Measurements from ENCODE around the gene KCTD16.

KCTD16 gene

DNA sequence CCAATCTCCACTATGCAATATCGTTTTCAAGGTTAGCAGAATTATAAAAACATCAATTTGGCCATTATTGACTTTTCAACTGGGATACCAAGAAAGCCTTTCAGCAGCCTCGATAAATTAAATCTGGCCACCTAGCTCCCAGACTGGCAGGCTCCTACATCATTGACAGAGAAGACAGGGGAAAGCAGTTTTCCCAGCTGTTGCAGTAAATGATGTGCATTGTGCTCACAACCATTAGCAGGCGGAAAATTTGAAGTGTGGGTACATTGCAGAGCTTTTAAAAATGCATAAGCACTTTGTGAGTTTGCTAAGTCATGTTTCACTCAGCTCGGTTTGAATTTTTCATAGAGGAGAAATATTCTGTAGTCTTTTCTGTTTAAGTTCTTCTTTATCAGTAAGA is 297.9 kb downstream of the KCTD16 start:
- DNase-seq: no peak

- DNase-seq: no peak
Observed at GRCh38 chr5:144469106-144469505, 298.4 kb downstream of the KCTD16 start.

- DNase-seq: no peak
Observed at GRCh38 chr5:144472221-144472620, 301.5 kb downstream of the KCTD16 start.

GRCh38 chr5:144473650-144474049 is 303.0 kb downstream of the KCTD16 start:
- DNase-seq: no peak

GRCh38 chr5:144478565-144478964 is 307.9 kb downstream of the KCTD16 start:
- no peak for DNase-seq

DNA sequence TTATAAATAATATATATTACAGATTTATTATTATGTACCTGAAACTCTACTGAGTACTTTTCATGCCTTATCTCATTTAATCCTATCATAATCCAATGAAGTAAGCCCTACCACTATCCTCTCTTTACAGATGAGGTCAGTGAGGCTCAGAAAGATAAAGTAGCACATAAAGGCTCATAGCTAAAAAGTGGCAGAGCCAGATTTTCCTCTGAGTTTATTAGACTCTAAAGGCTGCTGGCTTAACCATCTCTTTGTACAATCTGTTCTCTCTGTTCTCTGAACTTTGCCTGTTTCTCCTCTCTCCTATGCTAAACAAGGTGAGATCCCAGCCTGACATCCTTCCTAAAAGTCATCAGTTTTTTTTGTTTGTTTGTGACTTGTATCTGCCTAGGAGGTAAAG is 311.2 kb downstream of the KCTD16 start:
- DNase-seq: no peak

- DNase-seq: no peak
Observed at GRCh38 chr5:144484124-144484897, 313.6 kb downstream of the KCTD16 start.

- DNase-seq: no peak
Observed at GRCh38 chr5:144485540-144485939, 314.9 kb downstream of the KCTD16 start.

- no peak for DNase-seq
Observed at GRCh38 chr5:144487207-144487606, 316.5 kb downstream of the KCTD16 start.

- no peak for DNase-seq
Observed at GRCh38 chr5:144487761-144488160, 317.1 kb downstream of the KCTD16 start.

DNA sequence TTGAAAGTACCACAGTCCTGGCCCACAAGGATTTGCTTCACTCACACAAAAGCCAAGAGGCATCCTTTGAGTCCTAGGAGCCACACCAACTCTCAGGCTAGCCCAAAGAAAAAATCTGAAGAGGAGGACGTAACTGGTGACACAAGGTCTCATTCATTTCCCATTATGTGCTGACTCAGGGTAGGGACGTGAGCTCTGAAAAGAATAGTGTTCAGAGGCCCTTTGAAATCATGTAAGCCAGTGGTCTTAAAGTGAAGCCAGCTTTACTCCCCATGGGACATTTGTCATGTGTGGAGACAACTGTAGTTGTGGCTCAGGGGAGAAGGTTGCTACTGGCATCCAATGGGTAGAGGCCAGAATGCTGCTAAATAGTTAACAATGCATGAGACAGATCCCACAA is 332.4 kb downstream of the KCTD16 start:
- no peak for DNase-seq

DNA sequence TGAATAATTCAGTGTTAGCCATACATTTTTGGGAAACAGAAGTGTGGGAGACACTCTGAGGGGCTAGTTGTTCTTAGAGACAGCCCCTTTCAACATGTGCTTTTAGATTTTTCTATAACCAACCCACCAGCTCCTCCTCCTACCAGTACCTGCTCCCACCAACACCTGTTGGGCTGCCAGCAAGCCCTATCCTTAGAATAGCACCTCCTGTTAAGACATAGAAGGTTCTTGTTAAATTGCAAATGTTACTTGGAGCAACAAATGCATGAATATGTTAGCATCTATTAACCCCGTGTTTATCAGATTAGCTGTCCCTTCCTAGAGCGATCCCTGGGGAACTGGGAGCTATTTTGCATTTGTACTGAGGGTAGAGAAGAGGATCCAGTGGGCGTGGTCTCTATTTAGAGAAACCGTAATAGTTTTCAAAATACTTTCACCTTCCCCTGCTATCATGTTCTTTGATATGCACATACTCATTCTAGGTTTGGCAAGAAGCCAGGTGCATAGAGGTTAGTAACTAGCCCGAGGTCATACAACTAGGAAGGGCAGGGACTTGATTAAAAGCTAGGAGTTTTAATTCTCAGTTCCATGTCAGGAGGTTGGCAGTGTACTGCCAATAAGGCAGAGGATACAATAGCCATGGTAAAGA is 334.4 kb downstream of the KCTD16 start:
- no peak for DNase-seq

DNA sequence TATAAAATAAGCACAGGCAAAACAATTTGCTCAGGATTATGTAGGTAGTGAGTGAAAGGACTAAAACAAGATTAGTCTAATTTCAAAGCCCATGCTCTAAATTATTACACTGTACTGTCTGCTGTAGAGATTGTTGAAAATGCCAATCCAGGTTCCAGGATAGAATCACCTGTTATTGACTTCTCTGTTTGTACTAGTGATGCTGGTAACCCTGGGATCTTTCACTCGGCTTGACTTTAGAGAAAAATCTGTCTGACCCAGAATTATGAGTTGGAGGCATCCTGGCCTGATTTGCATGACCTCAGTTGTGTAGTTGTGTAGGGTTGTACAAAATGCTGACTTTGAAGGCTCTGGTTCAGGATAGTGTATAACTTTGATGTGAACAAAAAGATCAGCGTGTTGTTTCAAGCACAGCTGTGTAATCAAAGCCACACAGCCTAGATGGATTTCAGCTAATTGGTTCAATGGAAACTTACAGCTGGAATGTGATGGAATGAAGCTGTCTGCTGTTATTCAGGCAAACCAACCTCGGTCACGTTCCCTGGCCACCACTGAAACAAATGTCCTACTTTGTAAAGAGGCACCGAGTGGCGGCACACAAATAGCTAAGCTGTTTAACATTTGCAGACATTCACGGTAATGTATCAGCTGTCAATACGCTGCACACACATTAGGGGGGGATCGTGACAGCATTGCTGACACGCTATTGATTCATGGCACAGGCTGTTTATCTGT is 340.3 kb downstream of the KCTD16 start:
- DNase-seq: no peak

GRCh38 chr5:144511580-144512072 is 341.0 kb downstream of the KCTD16 start:
- no peak for DNase-seq

DNA sequence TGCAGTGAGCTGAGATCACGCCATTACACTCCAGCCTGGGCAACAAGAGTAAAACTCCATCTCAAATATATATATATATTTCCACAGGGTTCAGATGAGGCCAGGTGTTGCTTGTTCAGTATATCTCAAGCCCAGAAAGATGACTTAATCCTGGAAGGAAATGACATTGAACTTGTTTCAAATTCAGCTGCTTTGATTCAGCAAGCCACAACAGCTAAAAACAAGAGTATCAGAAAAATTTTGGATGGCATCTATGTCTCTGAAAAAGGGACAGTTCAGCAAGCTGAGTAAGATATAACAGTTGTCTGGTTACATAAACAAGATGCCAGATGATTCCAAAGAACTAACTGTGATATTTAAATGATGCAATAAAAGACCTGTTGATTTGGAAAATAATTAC is 352.0 kb downstream of the KCTD16 start:
- DNase-seq: no peak

GRCh38 chr5:144525000-144525399 is 354.3 kb downstream of the KCTD16 start:
- DNase-seq: no peak

DNA sequence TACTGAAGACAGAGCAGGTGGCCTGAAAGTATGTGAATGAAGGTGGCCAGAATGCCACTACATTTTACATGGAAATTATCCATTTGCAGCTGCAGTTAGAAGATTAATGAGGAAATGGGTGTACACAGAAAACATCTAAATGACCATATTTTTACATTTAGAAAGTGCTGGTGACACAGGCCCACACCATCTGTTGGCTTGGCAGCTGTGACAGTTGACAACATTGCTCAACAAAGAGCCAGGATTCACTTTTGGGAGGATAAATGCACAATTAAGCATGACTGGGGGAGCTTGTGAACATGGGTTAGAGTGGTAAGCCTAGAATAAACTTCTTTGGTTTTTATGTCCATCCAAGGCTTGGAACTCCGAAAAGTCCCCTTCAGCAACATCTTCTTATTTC is 360.5 kb downstream of the KCTD16 start:
- no peak for DNase-seq
